NB4 (cell line): ENCODE data around the gene DNAH9.

ENCODE experiments used
- CTCF ChIP-seq: IDR thresholded peaks from one replicate; pipeline ENCODE4 v1.5.1; 2012; ENCODE audit warnings: low read depth, low read length
- MAX ChIP-seq: IDR thresholded peaks from 2 replicates; pipeline ENCODE4 v1.6.1; 2011; ENCODE audit warnings: low read depth, low read length
- POLR2A ChIP-seq: IDR thresholded peaks from 2 replicates; pipeline ENCODE4 v1.6.1; 2011; ENCODE audit warnings: mild to moderate bottlenecking; ENCODE audit not compliant: insufficient read length; ENCODE audit errors: extremely low read depth

GRCh38 chr17:11738151-11738550, 139.9 kb downstream of the DNAH9 start:
- TF ChIP-seq CTCF (no peak), MAX (no peak), POLR2A (no peak)
